Ascending aorta (tissue), 2 donors: ENCODE results near the gene DAGLA. TPM values are rescaled to one million over a fixed set of nuclear protein-coding genes. Genes with fewer than 3 reads are reported as not detected.

Experiments used
- DNase-seq, 2 donors: peaks; one replicate each; pipeline ENCODE4 v3.0.0-alpha.2; 2019; ENCODE audit warnings: low spot score in 2 of 2
- H3K27ac ChIP-seq, 2 donors: fragments of 200-600 bp; sonication (generic); one replicate each; pipeline ENCODE4 v1.5.1; 2016 to 2017; ENCODE audit warnings: mild to moderate bottlenecking in 1 of 2
- H3K27me3 ChIP-seq: fragments of 200-600 bp; sonication (generic); one replicate; pipeline ENCODE4 v1.5.1; 2017
- H3K36me3 ChIP-seq, 2 donors: fragments of 200-600 bp; sonication (generic); one replicate each; pipeline ENCODE4 v1.5.1; 2016
- H3K4me1 ChIP-seq, 2 donors: fragments of 200-600 bp; sonication (generic); one replicate each; pipeline ENCODE4 v1.5.1; 2016 to 2017; ENCODE audit warnings: mild to moderate bottlenecking in 1 of 2
- H3K4me3 ChIP-seq, 2 donors: fragments of 200-600 bp; sonication (generic); one replicate each; pipeline ENCODE4 v1.5.1; 2016 to 2017; ENCODE audit warnings: mild to moderate bottlenecking in 1 of 2
- H3K9me3 ChIP-seq, 2 donors: fragments of 200-600 bp; sonication (generic); one replicate each; pipeline ENCODE4 v1.5.1; 2016
- intact Hi-C: fragments of 100-400 bp; cut with DNase I; formaldehyde crosslinking; loops from one replicate; pipeline ENCODE4 v1.15.1; 2023
- total RNA-seq: library from RNA; depleted of rRNA; stranded (reverse); fragments of >200 nt; gene quantifications from one replicate; pipeline ENCODE4 v1.1.0, GENCODE V29; 2016
- TF ChIP-seq, protein P1 (sequence below), 3 experiments: fragments of 200-600 bp in 2 of 3; fragments of 450-650 bp in 1 of 3; sonication (generic) in 2 of 3; IDR thresholded peaks; one replicate each; pipeline ENCODE4 v1.5.1; 2016 to 2019; ENCODE audit warnings: antibody characterized with exemption in 3 of 3, mild to moderate bottlenecking in 1 of 3, moderate library complexity in 1 of 3

Gene DAGLA
- total RNA-seq, 1 donor from 2014 or later = 5.3 TPM

DNA sequence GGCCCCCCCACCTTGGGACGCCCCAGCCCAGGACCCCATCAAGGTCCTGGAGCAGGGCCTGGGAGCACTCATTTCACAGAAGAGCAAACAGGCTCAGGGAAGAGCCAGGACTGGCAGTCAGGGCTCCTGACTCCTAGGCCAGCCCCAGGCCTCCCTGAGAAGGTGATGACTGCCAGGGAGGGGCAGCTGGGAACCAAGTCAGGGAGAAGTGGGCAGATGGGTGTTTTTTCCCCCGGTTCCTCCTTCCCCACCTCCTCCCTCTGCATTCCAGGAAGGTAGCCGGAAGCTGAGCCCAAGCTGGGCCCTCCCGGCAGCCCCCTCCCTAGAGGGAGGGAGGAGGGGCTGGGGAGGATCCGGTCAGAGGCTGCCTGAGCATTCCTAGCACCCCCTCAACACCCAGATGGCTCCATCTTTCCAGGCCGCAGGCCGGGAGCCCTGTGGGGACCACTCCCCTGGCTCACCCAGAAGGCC lies 91.8 kb downstream of the DAGLA start:
- no peak overlapping the region for H3K27ac ChIP-seq
- no peak overlapping the region for H3K4me3 ChIP-seq
- intact Hi-C loops = no loop called here
- DNase-seq = no peak
- no peaks in the 10 kb centered on the region for H3K4me1 ChIP-seq
- H3K9me3 ChIP-seq = no peaks in the 10 kb centered on the region
- TF ChIP-seq, protein P1, sequence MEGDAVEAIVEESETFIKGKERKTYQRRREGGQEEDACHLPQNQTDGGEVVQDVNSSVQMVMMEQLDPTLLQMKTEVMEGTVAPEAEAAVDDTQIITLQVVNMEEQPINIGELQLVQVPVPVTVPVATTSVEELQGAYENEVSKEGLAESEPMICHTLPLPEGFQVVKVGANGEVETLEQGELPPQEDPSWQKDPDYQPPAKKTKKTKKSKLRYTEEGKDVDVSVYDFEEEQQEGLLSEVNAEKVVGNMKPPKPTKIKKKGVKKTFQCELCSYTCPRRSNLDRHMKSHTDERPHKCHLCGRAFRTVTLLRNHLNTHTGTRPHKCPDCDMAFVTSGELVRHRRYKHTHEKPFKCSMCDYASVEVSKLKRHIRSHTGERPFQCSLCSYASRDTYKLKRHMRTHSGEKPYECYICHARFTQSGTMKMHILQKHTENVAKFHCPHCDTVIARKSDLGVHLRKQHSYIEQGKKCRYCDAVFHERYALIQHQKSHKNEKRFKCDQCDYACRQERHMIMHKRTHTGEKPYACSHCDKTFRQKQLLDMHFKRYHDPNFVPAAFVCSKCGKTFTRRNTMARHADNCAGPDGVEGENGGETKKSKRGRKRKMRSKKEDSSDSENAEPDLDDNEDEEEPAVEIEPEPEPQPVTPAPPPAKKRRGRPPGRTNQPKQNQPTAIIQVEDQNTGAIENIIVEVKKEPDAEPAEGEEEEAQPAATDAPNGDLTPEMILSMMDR (IDR thresholded peaks at IDR 0.05) = no peak
- H3K36me3 ChIP-seq = no peaks in the 10 kb centered on the region
- no peaks in the 10 kb centered on the region for H3K27me3 ChIP-seq

DNA sequence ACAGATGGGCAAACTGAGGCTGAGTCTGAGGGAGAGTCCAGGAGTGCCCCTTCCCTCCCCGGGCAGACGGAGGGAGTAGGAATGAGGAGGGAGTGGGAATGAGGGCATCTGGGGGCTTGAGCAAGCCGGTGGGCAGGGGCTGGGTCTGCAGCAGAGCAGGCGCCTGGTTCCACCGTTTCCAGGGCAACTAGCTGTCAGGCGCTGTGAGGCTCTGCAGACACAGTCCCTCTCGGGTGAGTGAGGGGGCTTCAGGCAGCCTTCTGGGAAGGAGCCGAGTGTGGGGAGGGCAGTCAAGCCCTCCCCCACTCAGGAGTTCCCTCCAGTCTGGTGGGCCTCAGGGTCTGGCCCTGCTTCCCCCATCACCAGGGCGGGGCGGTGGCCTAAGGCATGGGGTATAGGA lies 93.2 kb downstream of the DAGLA start:
- TF ChIP-seq, protein P1 (IDR thresholded peaks at IDR 0.05) = no peak

DNA sequence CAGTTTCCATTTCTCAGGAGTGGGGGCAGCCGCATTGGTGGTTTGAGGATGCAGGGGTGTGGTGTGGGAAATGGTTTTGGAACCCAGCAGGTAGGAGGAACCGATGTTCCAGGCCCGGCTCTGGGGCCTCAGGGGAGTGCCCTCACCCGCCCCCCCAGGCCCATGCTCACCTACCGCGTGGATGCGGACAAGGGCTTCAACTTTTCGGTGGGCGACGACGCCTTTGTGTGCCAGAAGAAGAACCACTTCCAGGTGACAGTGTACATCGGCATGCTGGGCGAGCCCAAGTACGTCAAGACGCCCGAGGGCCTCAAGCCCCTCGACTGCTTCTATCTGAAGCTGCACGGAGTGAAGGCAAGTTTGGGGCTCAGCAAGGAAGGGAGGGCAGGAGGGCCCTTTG lies 93.6 kb downstream of the DAGLA start:
- Histone ChIP-seq H3K36me3 (no peaks in the 10 kb centered on the region), H3K27ac (no peak overlapping the region), H3K4me1 (no peaks in the 10 kb centered on the region), H3K4me3 (no peak overlapping the region), H3K27me3 (no peaks in the 10 kb centered on the region), H3K9me3 (no peaks in the 10 kb centered on the region)
- no peak for DNase-seq
- TF ChIP-seq, protein P1 (IDR thresholded peaks at IDR 0.05) = no peak
- intact Hi-C loops = no loop called here

More for the DNA sequence above, 93.2 kb downstream of the DAGLA start:
- intact Hi-C loops = no loop called here
- no peak overlapping the region for H3K27ac ChIP-seq
- no peak overlapping the region for H3K4me3 ChIP-seq
- H3K36me3 ChIP-seq = no peaks in the 10 kb centered on the region
- no peaks in the 10 kb centered on the region for H3K4me1 ChIP-seq
- H3K9me3 ChIP-seq = no peaks in the 10 kb centered on the region
- H3K27me3 ChIP-seq = no peaks in the 10 kb centered on the region
- no peak for DNase-seq

DNA sequence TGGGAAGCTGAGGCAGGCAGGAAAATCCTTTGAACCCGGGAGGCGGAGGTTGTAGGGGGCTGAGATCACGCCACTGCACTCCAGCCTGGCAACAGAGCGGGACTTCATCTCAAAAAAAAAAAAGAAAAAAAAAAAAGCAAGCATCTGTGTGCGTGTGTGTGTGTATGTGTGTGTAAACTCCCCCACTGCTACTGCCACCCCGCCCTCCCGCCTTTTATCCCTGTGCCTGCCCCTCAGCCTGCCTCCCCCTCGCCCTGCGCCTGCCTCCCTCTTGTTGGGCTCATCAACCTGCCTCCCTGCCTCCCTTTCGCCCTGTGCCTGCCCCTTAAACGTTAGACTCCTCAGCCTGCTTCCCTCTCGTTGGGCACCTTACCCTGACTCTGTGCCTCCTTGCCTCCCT lies 94.2 kb downstream of the DAGLA start:
- no peak overlapping the region for H3K27ac ChIP-seq
- intact Hi-C loops = no loop called here

DNA sequence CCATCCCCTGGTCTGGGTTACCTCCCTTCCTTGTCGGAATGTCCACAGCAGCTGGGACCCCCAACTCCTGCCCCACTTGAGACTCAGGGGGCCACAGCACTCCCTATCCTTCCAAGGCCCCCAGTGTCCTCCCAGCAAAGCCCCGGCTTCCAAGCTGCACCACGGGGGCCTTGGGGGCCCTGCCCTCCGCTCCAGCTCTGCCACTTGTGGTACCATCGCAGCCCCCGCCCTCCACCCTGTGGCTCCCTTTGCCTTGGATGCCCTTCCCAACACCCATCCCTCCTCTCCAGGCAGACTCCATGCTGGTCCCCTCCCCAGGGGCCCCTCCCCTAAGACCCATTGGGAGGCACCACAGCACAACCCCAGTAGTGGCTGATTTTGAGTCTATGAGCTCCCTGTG lies 94.9 kb downstream of the DAGLA start:
- H3K9me3 ChIP-seq = no peaks in the 10 kb centered on the region
- no peaks in the 10 kb centered on the region for H3K36me3 ChIP-seq
- TF ChIP-seq, protein P1 (IDR thresholded peaks at IDR 0.05) = no peak
- no peaks in the 10 kb centered on the region for H3K4me1 ChIP-seq
- intact Hi-C loops = no loop called here
- H3K27ac ChIP-seq = no peak overlapping the region
- H3K4me3 ChIP-seq = no peak overlapping the region
- H3K27me3 ChIP-seq = no peaks in the 10 kb centered on the region
- DNase-seq = no peak

More for the DNA sequence above, 94.2 kb downstream of the DAGLA start:
- no peaks in the 10 kb centered on the region for H3K9me3 ChIP-seq
- no peaks in the 10 kb centered on the region for H3K36me3 ChIP-seq
- no peak for DNase-seq
- no peak overlapping the region for H3K4me3 ChIP-seq
- H3K4me1 ChIP-seq = no peaks in the 10 kb centered on the region
- TF ChIP-seq, protein P1 (IDR thresholded peaks at IDR 0.05) = no peak
- H3K27me3 ChIP-seq = no peaks in the 10 kb centered on the region
